GM18951 (cell line): Measurements from ENCODE around the gene NME4.

Source experiments
- POLR2A ChIP-seq: IDR thresholded peaks from 4 replicates; pipeline ENCODE4 v1.6.1; 2011; ENCODE audit warnings: mild to moderate bottlenecking; ENCODE audit not compliant: insufficient read length, insufficient read depth; ENCODE audit errors: extremely low read depth
- in situ Hi-C: fragments of 300-500 bp; cut with MboI; formaldehyde crosslinking; loops from one replicate; pipeline ENCODE4 v1.12.0; 2022; ENCODE audit warnings: low sequenced_read_pairs, mixed read lengths, inconsistent platforms; ENCODE audit not compliant: unreplicated experiment

NME4 gene

DNA sequence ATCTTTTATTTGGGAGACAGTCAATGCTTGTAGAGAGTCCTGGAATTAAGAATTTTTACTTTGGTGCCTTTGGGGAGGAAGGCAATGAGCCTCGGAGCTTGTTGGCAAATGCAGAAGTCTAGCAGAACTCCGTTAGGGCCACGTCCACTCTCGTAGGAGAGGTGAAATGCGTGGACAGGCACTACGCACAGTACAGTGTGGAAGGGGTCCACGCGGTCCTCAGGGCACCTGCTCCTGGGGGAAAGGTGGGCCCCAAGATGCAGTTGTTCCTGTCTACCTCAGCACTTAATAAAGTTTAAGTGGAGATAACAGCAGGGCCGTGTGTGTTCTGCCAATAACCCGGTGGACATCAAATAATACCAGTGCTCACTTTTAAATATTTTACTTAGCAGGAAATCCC, 30.3 kb downstream of the NME4 start:
- in situ Hi-C loops = no loop called here
- no peak for TF ChIP-seq POLR2A

DNA sequence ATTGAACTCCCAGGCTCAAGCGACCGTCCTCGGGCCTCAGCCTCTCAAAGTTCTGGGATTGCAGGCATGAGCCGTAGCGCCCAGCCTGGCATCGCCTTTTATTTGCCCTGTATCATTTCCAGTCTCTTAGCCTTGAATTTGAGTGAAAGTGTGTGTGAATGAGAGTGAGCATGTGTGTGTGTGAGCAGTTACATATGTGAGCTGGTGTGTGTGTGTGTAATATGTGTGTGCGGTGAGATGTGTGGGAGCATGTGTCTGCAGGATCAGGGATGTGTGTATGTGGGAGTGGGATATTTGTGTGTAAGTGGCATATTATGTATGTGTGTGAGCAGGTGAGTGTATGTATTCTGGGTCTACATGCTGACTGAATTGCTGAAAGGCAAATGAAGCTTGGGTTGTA, 33.9 kb downstream of the NME4 start:
- TF ChIP-seq POLR2A = no peak
- in situ Hi-C loops = no loop called here

DNA sequence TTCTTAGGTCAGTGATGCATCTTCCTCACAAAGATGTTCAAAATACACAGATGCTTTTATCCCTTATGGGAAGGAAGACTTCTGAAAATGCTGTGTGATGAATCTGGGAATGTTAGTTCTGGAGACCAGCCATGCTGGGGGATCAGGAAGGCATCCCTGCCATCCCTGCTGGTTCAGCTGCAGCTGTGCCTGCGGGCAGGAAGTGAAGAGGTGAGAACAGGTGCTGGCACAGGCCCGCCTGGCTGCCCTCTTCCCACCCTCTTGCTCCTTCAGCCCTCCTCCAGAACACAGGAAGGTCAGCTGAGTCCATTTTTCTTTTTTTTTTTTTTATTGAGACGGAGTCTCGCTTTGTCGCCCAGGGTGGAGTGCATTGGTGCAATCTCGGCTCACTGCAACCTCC, 43.6 kb downstream of the NME4 start:
- TF ChIP-seq POLR2A = no peak
- in situ Hi-C loops = no loop called here

DNA sequence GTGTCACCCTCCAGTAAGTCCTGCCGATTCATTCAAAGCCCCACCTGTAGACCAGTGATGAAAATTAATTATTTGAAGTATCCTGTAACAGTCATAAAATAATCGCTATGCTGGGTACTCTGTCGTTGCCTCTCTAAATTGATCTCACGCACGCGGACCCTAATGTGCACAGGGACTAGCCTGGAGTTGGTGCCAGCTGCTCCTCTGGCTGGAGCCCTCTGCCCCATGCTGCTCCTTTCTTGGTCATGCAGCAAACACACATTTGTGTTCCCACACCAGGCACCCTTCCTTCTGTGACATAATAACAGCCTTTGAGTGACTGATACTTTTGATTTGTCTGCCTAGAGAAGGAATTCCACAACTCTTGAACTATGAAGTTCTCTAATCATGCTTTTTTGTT, 44.4 kb downstream of the NME4 start:
- in situ Hi-C loops = no loop called here
- TF ChIP-seq POLR2A = no peak

DNA sequence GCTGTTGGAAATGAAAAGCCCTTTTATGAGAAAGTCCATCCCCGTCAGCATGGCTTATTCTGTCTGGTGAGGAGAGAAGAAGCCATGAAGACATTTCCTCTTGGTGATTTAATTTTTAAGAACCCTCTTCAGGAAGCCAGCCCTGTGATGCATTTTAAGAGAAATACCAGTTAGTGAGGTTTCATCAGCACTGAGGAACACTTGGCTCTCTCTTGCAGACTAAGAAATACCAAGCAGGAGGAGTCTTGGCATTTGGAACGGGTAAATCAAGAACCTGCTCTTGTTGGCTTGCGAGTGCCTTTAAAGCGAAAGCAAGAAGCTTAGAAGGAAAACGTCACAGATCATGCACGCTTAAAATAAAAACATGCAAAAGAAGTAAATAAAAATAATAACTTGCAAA, 46.0 kb downstream of the NME4 start:
- TF ChIP-seq POLR2A = no peak
- in situ Hi-C loops = no loop called here

DNA sequence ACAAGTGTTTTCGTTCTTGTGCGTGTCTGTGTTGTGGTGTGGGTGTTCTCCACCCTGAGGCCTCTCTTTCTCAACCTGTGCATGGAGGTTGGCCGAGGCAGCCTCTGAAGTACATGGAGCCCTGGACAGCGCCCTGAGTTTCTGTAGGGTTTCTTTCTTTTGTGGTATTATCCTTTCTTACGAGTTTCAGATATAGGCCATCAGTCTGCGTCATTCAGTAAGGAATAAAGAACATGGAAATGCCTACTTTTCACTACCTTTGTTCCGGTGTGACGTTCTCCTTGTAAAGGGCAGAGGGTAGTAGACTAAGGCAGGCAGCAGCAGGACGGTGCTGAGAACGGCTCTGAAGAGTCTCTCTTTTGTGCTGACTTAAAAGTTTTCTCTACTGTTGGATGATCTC, 47.0 kb downstream of the NME4 start:
- in situ Hi-C loops = no loop called here
- no peak for TF ChIP-seq POLR2A

DNA sequence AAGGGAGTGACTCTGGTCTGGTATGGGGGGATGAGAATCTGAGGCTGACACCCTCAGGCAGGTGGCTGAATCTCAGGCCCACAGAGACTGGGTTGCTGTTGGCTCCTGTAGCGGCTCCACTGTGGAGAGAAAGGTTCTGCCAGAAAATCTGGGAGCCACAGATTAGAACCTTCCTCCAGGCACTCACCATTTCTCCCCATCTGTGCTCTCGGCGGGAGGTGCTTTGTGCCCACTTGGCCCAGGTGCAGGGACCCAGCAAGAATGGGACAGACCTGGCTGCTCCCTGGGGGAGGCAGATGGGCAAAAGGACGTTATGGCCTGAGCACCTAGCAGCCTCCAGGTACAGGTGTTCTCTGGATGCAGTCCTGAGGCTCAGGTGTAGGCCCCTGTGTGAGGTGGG, 48.6 kb downstream of the NME4 start:
- no peak for TF ChIP-seq POLR2A
- in situ Hi-C loops = no loop called here
